AG04449 (cell line): ENCODE measurements around the gene LYZL2.
"Not testable (repeated sequence)": the region's sequence is repeated elsewhere in the genome, so short reads cannot be mapped to it uniquely, and the experiment has no call there.

Source experiments
- CTCF ChIA-PET: fragments of 350-600 bp; formaldehyde crosslinking; extraction: SDS; loops from one replicate; lab custom pipeline; 2021; ENCODE audit warnings: antibody characterized with exemption; lab: Yijun Ruan, JAX
- POLR2A ChIA-PET: fragments of 400-600, 350-600 bp; formaldehyde crosslinking; extraction: SDS; loops from one replicate; lab custom pipeline; 2020; ENCODE audit warnings: antibody characterized with exemption, inconsistent platforms; lab: Yijun Ruan, JAX
- DNase-seq: peaks from one replicate; pipeline ENCODE4 v3.0.0-alpha.2; 2010; ENCODE audit warnings: low read depth, low spot score
- H3K4me3 ChIP-seq: 2 replicates; pipeline ENCODE4 v1.5.1; 2011; ENCODE audit warnings: low read depth, mild to moderate bottlenecking, control low read depth, low read length
- CTCF ChIP-seq: IDR thresholded peaks from one replicate; pipeline ENCODE4 v1.5.1; 2011; ENCODE audit warnings: mild to moderate bottlenecking, moderate library complexity, low read length, control low read depth, inconsistent platforms; ENCODE audit not compliant: insufficient read depth; ENCODE audit errors: missing control alignments

The LYZL2 gene

GRCh38 chr10:30625080-30625479 lies 4.5 kb downstream of the LYZL2 start:
- no peak overlapping the region for H3K4me3 ChIP-seq
- POLR2A ChIA-PET: no interaction called here
- CTCF ChIA-PET: interaction anchor here (1.3 kb wide), 1 partner anchor 15 kb away, joined by 6 read pairs; no protein-coding TSS in a partner anchor
- no peak for TF ChIP-seq CTCF
- no peak for DNase-seq

- H3K4me3 ChIP-seq: no peak overlapping the region
- CTCF ChIA-PET: interaction anchor here (1.0 kb wide), 1 partner anchor 20 kb away, joined by 4 read pairs; no protein-coding TSS in a partner anchor
- no peak for DNase-seq
- TF ChIP-seq CTCF: no peak
- POLR2A ChIA-PET: no interaction called here
Measured at GRCh38 chr10:30619966-30620365, 9.6 kb downstream of the LYZL2 start.

GRCh38 chr10:30617070-30617469 lies 12.5 kb downstream of the LYZL2 start:
- TF ChIP-seq CTCF: no peak
- ChIA-PET POLR2A (no interaction called here), CTCF (interaction anchor here (2.5 kb wide), 1 partner anchor 26 kb away, joined by 8 read pairs; no protein-coding TSS in a partner anchor)
- H3K4me3 ChIP-seq: no peak overlapping the region
- no peak for DNase-seq

- POLR2A ChIA-PET: interaction anchor here (0.7 kb wide), 1 partner anchor 1087 kb away, joined by 3 read pairs; no protein-coding TSS in a partner anchor
Measured at GRCh38 chr10:30611041-30611440, 18.5 kb downstream of the LYZL2 start.

GRCh38 chr10:30607814-30608213 lies 21.7 kb downstream of the LYZL2 start:
- POLR2A ChIA-PET: no interaction called here
- no peak overlapping the region for H3K4me3 ChIP-seq
- no peak for TF ChIP-seq CTCF
- CTCF ChIA-PET: interaction anchor here (0.8 to 4.0 kb wide), 4 partner anchors 16 to 215 kb away, joined by 3 to 21 read pairs (median 6); no protein-coding TSS in a partner anchor
- DNase-seq: no peak

More at GRCh38 chr10:30611041-30611440, 18.5 kb downstream of the LYZL2 start:
- not testable (repeated sequence) for H3K4me3 ChIP-seq, DNase-seq
- CTCF ChIA-PET: interaction anchor here (2.9 kb wide), 1 partner anchor 20 kb away, joined by 9 read pairs; no protein-coding TSS in a partner anchor

GRCh38 chr10:30606313-30606712 lies 23.2 kb downstream of the LYZL2 start:
- no peak overlapping the region for H3K4me3 ChIP-seq
- no peak for DNase-seq
- TF ChIP-seq CTCF: no peak
- ChIA-PET CTCF (interaction anchor here (1.1 to 4.0 kb wide), 4 partner anchors 15 to 222 kb away, joined by 4 to 21 read pairs (median 6); no protein-coding TSS in a partner anchor), POLR2A (no interaction called here)

GRCh38 chr10:30605341-30606121 lies 24.0 kb downstream of the LYZL2 start:
- POLR2A ChIA-PET, DNase-seq, H3K4me3 ChIP-seq: not testable (repeated sequence)
- CTCF ChIA-PET: interaction anchor here (1.3 to 4.0 kb wide), 4 partner anchors 14 to 213 kb away, joined by 3 to 21 read pairs (median 6); no protein-coding TSS in a partner anchor
